Measurements from ENCODE around the gene FOXK1. TPM values are rescaled to one million over a fixed set of nuclear protein-coding genes. Genes with fewer than 3 reads are reported as not detected.
A peak's percentile ranks its signal among the peaks of the same experiment; 100 is the strongest.

FOXK1 gene
- total and polyA plus RNA-seq, 2 of the 13 experiments (the other 11 are each of a cell fraction or from before 2014, with no cell fraction given) = 4.6 to 8.8 TPM

DNA sequence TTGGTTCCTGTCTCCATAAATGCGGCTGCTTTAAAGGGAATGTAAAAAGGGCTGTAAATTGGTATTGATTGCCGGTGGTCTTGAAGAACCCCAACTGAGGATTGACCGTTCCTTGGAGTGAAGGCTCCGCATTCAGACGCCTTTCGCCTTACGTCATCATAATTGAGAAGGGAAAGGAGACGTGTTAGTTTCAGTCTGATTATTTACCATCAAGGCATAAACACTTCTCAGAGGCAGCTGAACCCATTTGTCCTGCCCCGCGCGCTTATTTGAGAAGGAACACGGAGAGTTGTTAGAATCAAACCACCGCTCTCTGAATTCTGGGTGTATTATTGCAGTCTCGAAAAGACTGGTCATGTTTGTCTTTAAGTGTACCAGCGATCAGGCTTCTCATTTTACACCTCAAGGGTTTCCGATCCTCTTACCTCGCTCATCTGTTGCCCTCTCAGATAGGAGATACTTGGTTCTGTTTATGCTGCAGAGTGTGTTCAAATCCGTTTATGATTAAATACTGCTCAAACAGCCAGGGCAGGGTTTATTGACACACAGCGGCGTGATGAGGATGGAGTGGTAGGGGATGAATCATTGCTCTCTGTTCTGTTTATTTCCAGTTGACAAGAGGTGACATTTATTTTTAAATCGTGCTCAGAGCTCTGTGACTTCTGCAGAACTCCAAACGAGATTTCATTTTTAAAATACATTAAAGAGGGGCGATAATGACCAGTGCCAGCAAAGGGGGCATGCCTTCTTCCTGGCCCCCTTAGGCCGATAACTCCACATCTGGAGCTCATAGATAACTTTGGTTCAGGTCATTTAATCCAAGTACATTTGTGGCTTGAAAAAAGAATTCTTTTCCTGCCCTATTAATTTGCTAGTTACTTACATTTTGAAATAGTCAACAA is 30.4 kb downstream of the FOXK1 start (continued):
- TF ChIP-seq, protein P1, sequence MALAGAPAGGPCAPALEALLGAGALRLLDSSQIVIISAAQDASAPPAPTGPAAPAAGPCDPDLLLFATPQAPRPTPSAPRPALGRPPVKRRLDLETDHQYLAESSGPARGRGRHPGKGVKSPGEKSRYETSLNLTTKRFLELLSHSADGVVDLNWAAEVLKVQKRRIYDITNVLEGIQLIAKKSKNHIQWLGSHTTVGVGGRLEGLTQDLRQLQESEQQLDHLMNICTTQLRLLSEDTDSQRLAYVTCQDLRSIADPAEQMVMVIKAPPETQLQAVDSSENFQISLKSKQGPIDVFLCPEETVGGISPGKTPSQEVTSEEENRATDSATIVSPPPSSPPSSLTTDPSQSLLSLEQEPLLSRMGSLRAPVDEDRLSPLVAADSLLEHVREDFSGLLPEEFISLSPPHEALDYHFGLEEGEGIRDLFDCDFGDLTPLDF (CRISPR knock-in tag; IDR thresholded peaks at IDR 0.05) = no peak
- TF ChIP-seq ARNT2 (CRISPR knock-in tag; IDR thresholded peaks at IDR 0.05; ENCODE audit: low read depth) = no peak
- no peak for TF ChIP-seq ZNF615 (CRISPR knock-in tag; IDR thresholded peaks at IDR 0.05; ENCODE audit: borderline replicate concordance)
- no peak for TF ChIP-seq PTBP1 (IDR thresholded peaks at IDR 0.05; ENCODE audit: low read depth, low read length, poor library complexity, severe bottlenecking)
- TF ChIP-seq, protein P2, sequence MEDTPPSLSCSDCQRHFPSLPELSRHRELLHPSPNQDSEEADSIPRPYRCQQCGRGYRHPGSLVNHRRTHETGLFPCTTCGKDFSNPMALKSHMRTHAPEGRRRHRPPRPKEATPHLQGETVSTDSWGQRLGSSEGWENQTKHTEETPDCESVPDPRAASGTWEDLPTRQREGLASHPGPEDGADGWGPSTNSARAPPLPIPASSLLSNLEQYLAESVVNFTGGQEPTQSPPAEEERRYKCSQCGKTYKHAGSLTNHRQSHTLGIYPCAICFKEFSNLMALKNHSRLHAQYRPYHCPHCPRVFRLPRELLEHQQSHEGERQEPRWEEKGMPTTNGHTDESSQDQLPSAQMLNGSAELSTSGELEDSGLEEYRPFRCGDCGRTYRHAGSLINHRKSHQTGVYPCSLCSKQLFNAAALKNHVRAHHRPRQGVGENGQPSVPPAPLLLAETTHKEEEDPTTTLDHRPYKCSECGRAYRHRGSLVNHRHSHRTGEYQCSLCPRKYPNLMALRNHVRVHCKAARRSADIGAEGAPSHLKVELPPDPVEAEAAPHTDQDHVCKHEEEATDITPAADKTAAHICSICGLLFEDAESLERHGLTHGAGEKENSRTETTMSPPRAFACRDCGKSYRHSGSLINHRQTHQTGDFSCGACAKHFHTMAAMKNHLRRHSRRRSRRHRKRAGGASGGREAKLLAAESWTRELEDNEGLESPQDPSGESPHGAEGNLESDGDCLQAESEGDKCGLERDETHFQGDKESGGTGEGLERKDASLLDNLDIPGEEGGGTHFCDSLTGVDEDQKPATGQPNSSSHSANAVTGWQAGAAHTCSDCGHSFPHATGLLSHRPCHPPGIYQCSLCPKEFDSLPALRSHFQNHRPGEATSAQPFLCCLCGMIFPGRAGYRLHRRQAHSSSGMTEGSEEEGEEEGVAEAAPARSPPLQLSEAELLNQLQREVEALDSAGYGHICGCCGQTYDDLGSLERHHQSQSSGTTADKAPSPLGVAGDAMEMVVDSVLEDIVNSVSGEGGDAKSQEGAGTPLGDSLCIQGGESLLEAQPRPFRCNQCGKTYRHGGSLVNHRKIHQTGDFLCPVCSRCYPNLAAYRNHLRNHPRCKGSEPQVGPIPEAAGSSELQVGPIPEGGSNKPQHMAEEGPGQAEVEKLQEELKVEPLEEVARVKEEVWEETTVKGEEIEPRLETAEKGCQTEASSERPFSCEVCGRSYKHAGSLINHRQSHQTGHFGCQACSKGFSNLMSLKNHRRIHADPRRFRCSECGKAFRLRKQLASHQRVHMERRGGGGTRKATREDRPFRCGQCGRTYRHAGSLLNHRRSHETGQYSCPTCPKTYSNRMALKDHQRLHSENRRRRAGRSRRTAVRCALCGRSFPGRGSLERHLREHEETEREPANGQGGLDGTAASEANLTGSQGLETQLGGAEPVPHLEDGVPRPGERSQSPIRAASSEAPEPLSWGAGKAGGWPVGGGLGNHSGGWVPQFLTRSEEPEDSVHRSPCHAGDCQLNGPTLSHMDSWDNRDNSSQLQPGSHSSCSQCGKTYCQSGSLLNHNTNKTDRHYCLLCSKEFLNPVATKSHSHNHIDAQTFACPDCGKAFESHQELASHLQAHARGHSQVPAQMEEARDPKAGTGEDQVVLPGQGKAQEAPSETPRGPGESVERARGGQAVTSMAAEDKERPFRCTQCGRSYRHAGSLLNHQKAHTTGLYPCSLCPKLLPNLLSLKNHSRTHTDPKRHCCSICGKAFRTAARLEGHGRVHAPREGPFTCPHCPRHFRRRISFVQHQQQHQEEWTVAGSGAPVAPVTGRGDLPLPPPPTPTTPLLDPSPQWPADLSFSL (CRISPR knock-in tag; IDR thresholded peaks at IDR 0.05) = no peak
- no peak for TF ChIP-seq KDM2A (CRISPR knock-in tag; IDR thresholded peaks at IDR 0.05; ENCODE audit: borderline replicate concordance, low read depth)
- no peak for TF ChIP-seq SKI (IDR thresholded peaks at IDR 0.05; ENCODE audit: partially characterized antibody)
- peak; percentile 54; the same call in 1 of the 2 replicates for TF ChIP-seq ARID4A (CRISPR knock-in tag; IDR thresholded peaks at IDR 0.05; ENCODE audit: borderline replicate concordance)
- no peak for TF ChIP-seq DMAP1 (CRISPR knock-in tag; IDR thresholded peaks at IDR 0.05)
- TF ChIP-seq SNRNP70 (IDR thresholded peaks at IDR 0.05; ENCODE audit: low read depth, low read length) = no peak
- TF ChIP-seq ZHX1 (CRISPR knock-in tag; IDR thresholded peaks at IDR 0.05; ENCODE audit: low read depth) = no peak
- no peak for TF ChIP-seq HOXA5 (CRISPR knock-in tag; IDR thresholded peaks at IDR 0.05)
- TF ChIP-seq PAWR (CRISPR knock-in tag; IDR thresholded peaks at IDR 0.05; ENCODE audit: borderline replicate concordance) = no peak

Measured in HepG2 (cell line).